ENCODE measurements around the gene MTG1. TPM values are rescaled to one million over a fixed set of nuclear protein-coding genes. Genes with fewer than 3 reads are reported as not detected.

Gene MTG1
- total and polyA plus RNA-seq, 10 of the 15 experiments (the other 5 are each of a cell fraction or from before 2014, with no cell fraction given): 6.2 to 104 (median 62.5) TPM

DNA sequence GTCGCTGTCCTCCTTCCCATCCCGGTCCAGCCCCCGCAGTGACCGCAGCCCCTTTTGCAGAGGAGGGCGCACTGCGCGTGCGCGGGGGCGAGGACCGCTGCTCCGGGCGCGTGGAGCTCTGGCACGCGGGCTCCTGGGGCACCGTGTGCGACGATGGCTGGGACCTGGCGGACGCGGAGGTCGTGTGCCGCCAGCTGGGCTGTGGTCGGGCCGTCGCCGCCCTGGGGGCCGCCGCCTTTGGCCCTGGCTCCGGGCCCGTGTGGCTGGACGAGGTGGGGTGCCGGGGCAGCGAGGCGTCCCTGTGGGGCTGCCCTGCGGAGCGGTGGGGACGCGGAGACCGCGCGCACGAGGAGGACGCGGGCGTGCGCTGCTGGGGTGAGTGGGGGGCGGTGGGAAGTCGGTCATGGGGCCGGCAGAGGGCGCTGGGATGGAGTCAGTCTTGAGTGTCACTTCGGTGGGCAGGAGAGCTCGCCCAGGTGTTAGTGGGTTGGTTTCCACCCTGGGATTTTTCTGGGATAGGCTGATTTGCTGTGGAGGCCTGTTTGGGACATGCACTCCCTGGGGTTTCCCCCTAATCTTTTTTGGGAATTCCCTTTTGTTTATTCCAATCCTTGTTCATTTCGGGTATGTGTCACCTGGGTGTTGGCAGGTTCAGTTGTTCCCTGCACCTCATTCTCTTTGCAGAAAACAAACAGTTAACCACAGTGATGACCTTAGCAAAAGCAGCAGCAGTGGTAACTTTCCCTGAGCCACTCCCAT lies 71.4 kb downstream of the MTG1 start:
- intact Hi-C loops (cut with micrococcal nuclease; ENCODE audit: unreplicated experiment): no loop called here
- Histone ChIP-seq H3K27me3 (replicated peaks in 1 of 2; ENCODE audit: control insufficient read depth in 2 of 2, insufficient read depth in 2 of 2, low read length in 1 of 2) (no peaks in the 10 kb centered on the region), H2AFZ (ENCODE audit: control insufficient read depth, low read depth, low read length) (no peak overlapping the region), H4K20me1 (ENCODE audit: control insufficient read depth, insufficient read depth) (no peaks in the 10 kb centered on the region), H3K9me3 (replicated peaks; ENCODE audit: control insufficient read depth, insufficient read depth, low read length) (no peaks in the 10 kb centered on the region; the same call in 2 of the 3 replicates), H3K36me3 (ENCODE audit: control insufficient read depth in 2 of 2, insufficient read depth in 2 of 2, low read length in 1 of 2) (no peaks in the 10 kb centered on the region), H3K4me3 (no peak overlapping the region), H3K4me2 (ENCODE audit: control insufficient read depth, insufficient read depth) (no peak overlapping the region), H3K79me2 (ENCODE audit: control insufficient read depth, insufficient read depth, low read length) (no peaks in the 10 kb centered on the region), H3K4me1 (ENCODE audit: control insufficient read depth, insufficient read depth, low read length) (no peaks in the 10 kb centered on the region), H3K9ac (ENCODE audit: control insufficient read depth, insufficient read depth, low read length) (no peak overlapping the region), H3K27ac (ENCODE audit: control insufficient read depth, insufficient read depth) (no peak overlapping the region)
- SMC1A ChIA-PET (ENCODE audit: uncharacterized antibody, unreplicated experiment): interaction anchor here (0.6 kb wide), 1 partner anchor 20 kb away, joined by 3 read pairs; no protein-coding TSS in a partner anchor
- 57% methylated on average over 34 of the region's 55 CpGs for WGBS (ENCODE audit: insufficient coverage, insufficient replicate concordance, low lambda C conversion rate, missing lambda C conversion rate)
- FAIRE-seq: no peak
- in situ Hi-C loops (cut with MboI): no loop called here
- BruUV-seq (replicated peaks): no TSS peak
- RAD21 ChIA-PET (ENCODE audit: unreplicated experiment): no interaction called here
- no peak for DNase-seq (ENCODE audit: low read depth, low spot score)
- CTCF ChIA-PET: interaction anchor here (1.3 kb wide), 1 partner anchor 27 kb away, joined by 6 read pairs; no protein-coding TSS in a partner anchor
- no peak for ATAC-seq
- POLR2A ChIA-PET: no interaction called here
- TF ChIP-seq, protein P1, sequence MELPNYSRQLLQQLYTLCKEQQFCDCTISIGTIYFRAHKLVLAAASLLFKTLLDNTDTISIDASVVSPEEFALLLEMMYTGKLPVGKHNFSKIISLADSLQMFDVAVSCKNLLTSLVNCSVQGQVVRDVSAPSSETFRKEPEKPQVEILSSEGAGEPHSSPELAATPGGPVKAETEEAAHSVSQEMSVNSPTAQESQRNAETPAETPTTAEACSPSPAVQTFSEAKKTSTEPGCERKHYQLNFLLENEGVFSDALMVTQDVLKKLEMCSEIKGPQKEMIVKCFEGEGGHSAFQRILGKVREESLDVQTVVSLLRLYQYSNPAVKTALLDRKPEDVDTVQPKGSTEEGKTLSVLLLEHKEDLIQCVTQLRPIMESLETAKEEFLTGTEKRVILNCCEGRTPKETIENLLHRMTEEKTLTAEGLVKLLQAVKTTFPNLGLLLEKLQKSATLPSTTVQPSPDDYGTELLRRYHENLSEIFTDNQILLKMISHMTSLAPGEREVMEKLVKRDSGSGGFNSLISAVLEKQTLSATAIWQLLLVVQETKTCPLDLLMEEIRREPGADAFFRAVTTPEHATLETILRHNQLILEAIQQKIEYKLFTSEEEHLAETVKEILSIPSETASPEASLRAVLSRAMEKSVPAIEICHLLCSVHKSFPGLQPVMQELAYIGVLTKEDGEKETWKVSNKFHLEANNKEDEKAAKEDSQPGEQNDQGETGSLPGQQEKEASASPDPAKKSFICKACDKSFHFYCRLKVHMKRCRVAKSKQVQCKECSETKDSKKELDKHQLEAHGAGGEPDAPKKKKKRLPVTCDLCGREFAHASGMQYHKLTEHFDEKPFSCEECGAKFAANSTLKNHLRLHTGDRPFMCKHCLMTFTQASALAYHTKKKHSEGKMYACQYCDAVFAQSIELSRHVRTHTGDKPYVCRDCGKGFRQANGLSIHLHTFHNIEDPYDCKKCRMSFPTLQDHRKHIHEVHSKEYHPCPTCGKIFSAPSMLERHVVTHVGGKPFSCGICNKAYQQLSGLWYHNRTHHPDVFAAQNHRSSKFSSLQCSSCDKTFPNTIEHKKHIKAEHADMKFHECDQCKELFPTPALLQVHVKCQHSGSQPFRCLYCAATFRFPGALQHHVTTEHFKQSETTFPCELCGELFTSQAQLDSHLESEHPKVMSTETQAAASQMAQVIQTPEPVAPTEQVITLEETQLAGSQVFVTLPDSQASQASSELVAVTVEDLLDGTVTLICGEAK (IDR thresholded peaks at IDR 0.05; ENCODE audit: borderline replicate concordance): no peak
- no peak for TF ChIP-seq CHD1 (IDR thresholded peaks at IDR 0.05; ENCODE audit: low read depth, low read length)
- no peak for TF ChIP-seq RAD51 (IDR thresholded peaks at IDR 0.05)
- no peak for TF ChIP-seq CEBPB (IDR thresholded peaks at IDR 0.05; ENCODE audit: borderline replicate concordance in 1 of 2, low read depth in 2 of 2, low read length in 2 of 2)
- no peak for TF ChIP-seq POLR2AphosphoS5 (IDR thresholded peaks at IDR 0.05; ENCODE audit: low read length)
- TF ChIP-seq STAT3 (IDR thresholded peaks at IDR 0.05; ENCODE audit: low read depth, low read length): no peak
- TF ChIP-seq ZNF24 (IDR thresholded peaks at IDR 0.05): no peak
- no peak for TF ChIP-seq ZZZ3 (IDR thresholded peaks at IDR 0.05; ENCODE audit: control insufficient read depth, insufficient read length, low read depth)
- no peak for TF ChIP-seq POLR2A (IDR thresholded peaks at IDR 0.05; ENCODE audit: low read depth, low read length)
- TF ChIP-seq, protein P2, sequence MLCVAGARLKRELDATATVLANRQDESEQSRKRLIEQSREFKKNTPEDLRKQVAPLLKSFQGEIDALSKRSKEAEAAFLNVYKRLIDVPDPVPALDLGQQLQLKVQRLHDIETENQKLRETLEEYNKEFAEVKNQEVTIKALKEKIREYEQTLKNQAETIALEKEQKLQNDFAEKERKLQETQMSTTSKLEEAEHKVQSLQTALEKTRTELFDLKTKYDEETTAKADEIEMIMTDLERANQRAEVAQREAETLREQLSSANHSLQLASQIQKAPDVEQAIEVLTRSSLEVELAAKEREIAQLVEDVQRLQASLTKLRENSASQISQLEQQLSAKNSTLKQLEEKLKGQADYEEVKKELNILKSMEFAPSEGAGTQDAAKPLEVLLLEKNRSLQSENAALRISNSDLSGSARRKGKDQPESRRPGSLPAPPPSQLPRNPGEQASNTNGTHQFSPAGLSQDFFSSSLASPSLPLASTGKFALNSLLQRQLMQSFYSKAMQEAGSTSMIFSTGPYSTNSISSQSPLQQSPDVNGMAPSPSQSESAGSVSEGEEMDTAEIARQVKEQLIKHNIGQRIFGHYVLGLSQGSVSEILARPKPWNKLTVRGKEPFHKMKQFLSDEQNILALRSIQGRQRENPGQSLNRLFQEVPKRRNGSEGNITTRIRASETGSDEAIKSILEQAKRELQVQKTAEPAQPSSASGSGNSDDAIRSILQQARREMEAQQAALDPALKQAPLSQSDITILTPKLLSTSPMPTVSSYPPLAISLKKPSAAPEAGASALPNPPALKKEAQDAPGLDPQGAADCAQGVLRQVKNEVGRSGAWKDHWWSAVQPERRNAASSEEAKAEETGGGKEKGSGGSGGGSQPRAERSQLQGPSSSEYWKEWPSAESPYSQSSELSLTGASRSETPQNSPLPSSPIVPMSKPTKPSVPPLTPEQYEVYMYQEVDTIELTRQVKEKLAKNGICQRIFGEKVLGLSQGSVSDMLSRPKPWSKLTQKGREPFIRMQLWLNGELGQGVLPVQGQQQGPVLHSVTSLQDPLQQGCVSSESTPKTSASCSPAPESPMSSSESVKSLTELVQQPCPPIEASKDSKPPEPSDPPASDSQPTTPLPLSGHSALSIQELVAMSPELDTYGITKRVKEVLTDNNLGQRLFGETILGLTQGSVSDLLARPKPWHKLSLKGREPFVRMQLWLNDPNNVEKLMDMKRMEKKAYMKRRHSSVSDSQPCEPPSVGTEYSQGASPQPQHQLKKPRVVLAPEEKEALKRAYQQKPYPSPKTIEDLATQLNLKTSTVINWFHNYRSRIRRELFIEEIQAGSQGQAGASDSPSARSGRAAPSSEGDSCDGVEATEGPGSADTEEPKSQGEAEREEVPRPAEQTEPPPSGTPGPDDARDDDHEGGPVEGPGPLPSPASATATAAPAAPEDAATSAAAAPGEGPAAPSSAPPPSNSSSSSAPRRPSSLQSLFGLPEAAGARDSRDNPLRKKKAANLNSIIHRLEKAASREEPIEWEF (IDR thresholded peaks at IDR 0.05; ENCODE audit: insufficient replicate concordance, low read depth, low read length): no peak
- no peak for TF ChIP-seq IKZF2 (IDR thresholded peaks at IDR 0.05)
- no peak for TF ChIP-seq NRF1 (conservative IDR thresholded peaks at IDR 0.05; ENCODE audit: low read depth, low read length)
- no peak for TF ChIP-seq RELB (IDR thresholded peaks at IDR 0.05; ENCODE audit: low read depth)
